GM18517 (cell line): Measurements from ENCODE around the gene BCL2L11.

ENCODE experiments used
- ATAC-seq: cut with Tn5 transposase; IDR thresholded peaks from one replicate; pipeline ENCODE4 v1.9.1; 2021; ENCODE audit warnings: mild to moderate bottlenecking, moderate library complexity; ENCODE audit not compliant: unreplicated experiment

BCL2L11 gene

DNA sequence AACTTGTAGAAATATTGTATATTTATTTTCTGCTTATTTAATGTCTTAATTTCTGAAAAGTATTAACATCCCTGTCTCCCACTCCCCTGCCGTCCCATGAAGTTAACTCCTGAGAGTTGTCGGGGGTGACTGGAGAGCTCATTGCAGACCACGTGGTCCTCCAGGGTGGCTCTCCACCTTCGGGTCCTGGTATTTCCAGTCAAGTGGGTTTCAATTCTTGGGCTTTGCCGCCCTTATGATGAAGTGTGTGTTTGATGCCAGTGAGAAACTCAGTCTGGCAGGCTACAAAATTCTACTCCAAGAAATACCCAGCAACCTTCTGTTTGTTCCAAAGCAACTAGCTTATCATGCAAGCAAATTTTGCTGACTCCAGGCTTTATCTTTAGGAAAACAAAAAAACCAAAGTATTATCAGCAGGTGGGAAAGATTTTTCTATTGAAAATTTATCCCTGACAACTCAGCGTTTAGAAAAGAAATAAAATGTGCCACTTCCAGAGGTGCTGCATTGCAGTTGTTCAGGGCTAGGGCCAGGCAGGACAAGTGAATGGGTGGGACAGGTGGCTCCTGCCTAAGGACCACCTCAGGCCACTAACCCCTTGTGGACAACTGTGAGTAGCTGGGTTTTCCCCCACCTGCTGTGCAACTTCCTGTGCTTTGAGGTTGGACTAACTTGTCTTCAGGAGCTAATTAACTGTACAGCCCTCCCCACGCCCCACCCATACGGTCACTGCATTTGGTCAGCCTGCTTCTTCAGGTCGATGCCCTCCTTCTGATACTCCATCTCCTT, 46.6 kb downstream of the BCL2L11 start:
- ATAC-seq, result no peak

DNA sequence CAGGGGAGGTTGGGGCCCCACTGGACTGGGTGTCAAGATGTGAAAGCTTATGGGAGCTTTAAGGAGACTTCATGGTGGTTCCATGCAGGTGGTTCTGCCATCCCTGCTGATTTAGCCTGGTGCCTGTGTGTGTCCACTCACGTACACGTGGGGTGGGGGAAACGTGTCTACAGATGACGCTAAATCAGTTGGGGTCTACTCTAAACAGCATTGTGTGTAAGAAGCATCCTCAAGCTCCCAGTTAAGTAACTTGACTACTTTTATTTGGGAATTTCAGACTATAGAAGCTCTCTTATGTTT, 47.1 kb downstream of the BCL2L11 start:
- no peak for ATAC-seq

DNA sequence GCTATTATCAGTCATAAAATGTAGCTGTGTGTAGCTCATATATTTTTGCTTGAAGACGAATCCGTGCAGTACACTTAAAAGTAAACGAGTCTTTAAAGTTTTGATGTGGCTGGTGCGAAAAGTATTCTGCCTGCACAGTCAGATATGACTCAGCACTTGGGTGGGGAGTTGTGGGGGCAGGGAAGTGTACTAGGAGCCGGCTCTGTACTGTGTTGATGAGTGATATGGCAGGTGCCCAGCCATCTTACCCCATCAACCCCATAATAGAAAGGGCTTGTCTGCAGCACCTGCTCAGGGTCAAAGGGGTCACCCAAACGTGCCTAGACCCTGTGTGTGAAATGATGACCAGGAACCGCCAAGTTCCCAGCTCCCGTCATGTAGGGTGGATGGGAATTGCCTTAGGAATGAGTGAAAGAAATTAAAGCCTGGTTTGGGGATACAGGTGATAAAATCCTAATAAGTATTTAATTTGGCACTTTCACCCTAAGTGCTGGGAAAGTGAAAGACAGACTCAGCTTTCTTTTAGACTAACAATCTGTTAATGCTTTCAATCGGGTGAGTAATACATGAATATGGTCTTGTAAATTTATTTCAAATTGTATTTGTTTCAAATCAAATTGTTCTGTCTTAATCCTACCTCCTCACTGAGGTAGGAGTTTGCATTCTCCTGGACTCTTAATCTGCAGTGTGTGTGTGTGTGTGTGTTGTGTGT, 48.0 kb downstream of the BCL2L11 start:
- peak; percentile 73 for ATAC-seq

DNA sequence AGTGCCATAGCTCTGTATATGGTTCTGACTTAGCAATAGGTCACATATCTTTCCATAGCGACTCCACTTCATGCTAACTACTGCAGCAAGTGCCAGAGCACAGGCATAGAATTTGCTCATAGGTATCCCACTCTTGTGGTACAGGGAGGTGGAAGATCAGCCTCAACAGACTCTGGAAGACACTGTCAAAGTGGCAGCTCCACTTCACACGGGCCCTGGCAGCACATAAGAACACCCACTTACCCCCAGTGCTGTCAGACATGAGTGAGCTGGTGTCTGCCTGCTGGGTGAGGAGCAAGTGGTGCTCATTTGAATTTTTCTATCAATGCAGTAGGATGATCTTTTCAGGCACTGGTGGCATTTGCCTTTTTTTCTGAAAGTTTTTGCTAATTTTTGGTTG, 48.6 kb downstream of the BCL2L11 start:
- ATAC-seq, result no peak

DNA sequence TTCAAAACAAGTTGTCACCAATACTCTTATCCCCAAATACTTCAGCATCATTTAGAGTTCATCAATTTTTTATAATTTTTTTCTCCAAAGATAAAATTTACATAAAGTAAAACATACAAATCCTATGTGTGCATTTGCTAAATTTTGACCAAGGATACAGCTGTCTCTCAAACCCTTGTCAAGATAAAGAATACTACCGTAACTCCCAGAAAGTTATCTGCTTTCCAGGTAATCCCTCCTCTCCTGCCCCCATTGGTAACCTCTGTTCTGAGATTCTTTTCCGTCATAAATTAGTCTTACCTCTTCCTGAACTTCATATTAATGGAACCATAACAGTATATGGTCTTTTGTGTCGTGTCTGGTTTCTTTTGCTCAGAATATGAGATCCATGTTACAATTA, 49.2 kb downstream of the BCL2L11 start:
- no peak for ATAC-seq

DNA sequence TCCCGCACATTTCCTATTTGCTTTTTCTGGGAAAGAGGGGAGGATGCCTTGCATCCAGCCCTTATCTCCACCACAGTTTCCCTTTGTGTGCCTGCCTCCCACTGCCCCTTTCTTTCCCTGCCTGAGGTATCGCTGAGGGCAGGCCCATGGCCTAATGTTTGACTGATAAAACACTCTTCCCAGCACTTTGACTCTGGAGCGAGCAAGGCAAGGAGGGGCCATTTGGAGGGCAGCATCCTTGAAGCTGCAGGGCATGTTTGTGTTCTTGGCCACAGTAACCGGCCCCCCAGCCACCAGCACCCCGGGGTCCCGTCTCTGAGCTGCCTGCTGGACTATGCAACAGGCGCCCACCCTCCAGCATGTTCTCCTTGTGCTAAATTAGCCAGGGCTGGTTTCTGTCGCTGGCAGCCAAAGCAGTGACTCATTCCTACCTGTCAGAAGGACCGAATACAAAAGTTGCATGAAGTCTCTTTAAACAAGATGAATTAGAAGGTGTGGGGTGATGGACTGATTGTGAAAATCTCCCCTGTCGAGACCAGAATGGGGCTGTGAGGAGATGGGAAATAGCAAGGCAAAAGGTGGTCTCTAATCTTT, 50.7 kb downstream of the BCL2L11 start:
- no peak for ATAC-seq

DNA sequence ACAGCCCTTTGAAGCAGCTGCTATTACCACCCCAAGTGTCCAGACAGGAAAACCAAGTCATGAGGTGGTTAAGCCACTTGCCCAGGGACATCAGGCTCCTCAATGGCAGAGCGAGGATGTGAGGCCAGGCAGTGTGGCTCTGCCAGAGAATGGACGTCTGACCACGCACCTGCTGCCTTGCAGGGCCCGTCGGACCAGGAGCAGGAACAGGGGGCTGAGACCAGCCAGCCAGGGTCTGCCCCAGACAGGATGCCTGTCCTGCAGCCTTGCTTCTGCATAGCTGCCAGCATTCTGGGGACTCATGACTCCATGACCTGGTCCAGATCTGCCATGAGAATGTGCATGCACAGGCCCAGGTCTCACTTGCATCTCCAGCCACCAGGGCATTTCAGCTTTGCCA, 52.0 kb downstream of the BCL2L11 start:
- ATAC-seq, result no peak

DNA sequence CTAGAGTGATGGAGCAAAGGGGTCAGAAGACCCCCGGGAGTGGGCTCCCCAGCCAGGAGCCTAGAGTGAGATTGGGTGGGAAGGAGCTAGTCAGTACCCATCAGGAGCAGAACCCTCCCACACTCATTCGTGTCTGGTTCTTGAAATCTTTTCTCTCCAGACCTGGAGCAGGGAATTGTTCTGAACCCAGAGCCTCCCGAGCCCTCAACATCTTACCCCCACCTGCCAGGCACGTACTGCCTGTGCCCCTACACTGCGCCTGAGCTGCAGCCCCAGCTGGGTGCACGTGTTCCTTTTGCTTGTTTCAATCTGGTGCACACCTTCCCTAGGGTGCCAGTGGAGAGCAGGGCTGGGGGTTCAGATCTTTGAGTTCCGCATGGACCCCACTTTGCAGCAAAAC, 52.6 kb downstream of the BCL2L11 start:
- ATAC-seq, result no peak

DNA sequence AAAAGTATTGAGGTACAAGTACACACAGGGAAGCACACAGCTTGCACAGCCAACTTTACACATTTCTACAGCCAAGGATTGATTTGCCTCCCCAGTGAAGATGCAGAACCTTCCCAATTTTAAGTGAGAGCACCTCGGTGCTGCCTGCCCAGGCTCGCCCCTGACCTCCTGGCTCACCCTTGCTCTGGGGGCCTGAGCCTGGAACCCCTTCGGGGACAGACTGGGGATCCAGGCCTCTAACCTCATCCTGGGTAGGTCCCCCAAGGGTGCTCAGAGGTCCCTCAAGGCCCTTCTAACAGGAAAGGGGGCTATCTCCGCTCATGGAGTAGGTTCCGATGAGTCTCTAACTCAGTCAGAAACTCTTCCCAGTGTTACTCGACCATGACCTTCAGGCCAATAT, 53.1 kb downstream of the BCL2L11 start:
- no peak for ATAC-seq

DNA sequence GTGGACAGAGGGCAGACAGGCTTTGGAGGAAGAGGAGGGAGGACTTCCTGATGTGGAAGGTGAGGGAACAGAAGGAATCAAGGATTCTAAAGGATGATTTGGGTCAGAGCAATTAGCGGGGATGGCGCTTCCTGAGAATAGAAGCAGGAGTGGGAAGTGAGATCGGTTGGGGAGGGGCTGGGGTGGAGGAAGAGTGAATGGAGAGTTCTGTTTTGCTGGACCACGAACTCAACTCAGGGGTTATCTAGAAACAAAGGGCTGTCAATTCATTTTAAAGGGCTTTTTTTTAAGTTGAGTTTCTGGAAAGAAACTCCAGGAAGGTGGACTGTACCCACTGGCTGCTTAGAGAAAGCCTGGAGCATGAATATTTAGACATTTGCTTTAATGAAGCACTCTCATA, 54.9 kb downstream of the BCL2L11 start:
- no peak for ATAC-seq

DNA sequence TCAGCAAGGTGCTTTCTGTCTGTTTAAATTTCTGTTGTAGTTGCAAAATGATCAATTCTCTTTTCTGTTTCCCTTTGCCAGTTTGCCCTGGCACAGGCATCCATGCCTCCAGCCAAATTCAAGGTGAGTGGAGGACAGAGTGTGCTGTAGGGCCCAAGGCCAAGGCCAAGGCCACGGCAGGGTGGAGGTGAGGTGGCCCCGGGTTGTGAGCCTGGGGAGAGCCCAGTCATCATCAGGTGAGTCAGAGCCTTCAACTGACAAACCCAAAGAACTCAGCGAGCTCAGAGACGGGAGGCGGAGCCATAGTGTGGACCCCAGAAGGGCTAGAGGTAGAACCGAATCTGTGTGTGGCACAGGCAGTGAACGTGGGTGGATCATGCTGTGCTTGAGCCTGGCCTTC, 55.7 kb downstream of the BCL2L11 start:
- no peak for ATAC-seq

DNA sequence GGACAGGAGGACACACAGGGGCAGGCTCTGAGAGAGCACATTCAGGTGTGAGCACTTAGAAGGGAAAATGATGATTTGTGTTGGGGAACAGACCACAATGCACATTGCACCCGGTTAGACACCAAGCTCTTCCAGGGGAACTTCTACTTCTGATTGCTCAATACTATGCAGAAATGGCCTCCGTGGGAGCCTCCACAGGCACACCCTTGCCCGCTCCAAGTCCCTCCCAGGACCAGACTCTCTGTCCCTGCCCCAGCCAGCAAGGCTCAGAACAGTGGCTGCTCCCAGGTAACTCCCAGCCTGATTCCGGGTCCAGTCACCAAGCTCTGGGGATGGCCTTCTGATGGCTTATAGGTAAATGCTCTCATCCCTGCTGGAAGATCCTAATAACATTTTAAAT, 56.2 kb downstream of the BCL2L11 start:
- no peak for ATAC-seq

DNA sequence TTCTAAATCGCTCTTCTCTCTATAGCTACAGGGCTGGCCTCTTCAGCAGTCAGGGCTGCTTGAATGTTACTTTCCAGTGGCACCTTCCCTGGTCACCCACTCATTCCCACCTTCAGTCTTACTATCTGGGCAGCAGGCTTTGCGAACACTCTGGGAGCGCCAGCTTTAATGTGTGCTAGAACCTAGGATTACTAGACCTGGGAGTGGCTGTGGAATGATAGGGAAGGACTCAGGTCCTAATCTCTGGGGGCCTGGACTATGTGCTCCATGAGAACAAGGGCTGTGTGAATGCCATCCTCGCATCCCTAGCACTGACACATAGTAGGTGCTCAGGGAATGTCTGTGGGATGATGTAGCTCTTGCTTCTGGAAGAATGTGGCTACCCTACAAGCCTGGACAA, 57.6 kb downstream of the BCL2L11 start:
- no peak for ATAC-seq

DNA sequence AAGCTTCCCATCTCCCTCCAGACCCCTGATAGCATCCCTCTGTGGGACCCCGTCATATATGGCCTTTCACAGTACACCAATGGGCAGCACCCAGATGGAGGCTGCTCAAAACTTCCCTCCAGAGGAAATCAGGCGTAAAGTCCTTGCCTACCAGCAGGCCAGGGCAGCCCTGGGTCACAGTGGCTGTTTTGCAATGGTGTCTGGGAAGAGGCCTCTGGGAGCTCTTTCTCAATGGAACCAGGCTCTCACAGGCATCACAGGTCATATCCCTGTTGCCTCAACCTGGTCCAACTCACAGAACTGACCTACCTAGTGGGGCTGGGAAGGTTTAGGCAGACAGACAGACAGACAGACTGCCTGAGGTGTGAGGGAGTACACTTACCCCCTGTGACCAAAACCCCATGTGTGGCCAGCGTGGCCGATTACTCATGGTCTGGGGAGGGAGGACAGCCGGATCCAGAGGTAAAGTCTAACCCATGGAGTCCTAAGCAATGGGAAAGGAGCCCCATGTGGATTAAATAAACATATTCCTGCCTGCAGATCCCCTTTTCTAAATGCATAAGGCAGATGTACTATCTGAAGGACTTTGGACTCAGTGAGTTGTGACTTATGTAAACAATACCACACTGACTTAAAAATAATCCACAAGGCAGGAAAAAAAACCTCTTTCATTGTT, 58.2 kb downstream of the BCL2L11 start:
- ATAC-seq, result no peak

DNA sequence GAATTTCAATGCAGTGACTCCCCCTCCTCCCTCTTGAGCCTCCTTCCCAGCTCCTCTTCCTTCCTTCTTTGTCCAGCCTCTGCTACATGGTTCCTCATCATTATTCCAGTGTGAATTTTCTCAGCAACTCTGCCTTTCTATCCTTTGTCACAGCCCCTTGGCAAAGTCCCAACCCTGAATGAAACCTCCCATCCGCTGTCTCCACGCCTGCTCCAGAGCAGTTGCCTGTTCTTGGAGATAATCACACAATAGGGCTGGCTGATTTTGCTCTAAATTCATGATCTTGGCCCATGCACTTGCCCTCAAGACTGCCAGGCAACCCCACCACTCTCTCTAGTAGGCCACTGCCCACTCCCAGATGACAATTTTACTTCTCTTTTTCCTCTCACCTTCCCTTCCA, 61.4 kb downstream of the BCL2L11 start:
- no peak for ATAC-seq

DNA sequence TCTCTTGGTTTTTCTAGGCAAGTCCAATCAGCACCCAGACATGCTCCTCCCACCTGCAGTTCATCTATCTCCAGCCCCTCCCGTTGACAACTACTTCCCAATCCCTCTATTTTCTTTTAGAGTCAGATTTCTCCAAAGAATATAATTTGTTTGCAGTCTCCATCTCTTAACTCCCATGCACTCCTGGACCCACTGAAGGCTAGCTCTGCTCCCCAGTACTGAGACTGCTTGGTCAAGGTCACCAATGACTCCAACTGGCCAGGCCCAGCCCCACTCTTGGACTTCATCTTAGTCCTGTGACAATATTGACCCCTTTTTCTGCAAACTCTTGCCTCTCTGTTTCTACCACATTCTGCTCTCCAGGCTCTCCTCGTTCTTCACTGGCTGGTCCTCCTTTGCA, 62.0 kb downstream of the BCL2L11 start:
- ATAC-seq, result no peak

DNA sequence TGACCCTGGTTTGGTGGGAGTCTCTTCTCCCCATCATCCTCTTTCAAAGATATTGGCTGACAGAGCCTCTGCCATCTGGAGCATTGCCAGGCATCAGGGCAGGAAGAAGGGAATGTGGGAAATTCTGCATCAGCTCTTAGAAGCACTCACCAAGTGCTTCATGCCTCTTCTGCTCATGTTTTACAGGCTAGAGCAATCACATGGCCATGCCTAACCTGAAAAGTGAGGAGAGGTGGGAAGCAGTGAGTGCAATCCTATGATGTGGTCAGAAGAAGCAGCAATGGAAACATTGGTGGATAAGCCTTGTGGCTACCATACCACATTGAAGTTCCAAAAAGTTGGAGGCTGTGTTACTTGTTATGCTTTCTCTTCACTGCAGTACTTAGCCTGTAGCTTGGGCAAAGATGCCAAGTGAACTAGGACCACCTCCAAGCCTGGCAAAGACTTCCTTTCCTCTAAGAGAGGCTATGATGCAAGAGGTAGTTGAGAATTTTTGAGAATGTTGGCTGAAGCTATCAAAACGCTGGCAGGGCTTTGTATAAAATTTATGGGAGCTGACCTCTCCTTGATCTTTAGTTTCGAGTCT, 64.1 kb downstream of the BCL2L11 start:
- no peak for ATAC-seq

DNA sequence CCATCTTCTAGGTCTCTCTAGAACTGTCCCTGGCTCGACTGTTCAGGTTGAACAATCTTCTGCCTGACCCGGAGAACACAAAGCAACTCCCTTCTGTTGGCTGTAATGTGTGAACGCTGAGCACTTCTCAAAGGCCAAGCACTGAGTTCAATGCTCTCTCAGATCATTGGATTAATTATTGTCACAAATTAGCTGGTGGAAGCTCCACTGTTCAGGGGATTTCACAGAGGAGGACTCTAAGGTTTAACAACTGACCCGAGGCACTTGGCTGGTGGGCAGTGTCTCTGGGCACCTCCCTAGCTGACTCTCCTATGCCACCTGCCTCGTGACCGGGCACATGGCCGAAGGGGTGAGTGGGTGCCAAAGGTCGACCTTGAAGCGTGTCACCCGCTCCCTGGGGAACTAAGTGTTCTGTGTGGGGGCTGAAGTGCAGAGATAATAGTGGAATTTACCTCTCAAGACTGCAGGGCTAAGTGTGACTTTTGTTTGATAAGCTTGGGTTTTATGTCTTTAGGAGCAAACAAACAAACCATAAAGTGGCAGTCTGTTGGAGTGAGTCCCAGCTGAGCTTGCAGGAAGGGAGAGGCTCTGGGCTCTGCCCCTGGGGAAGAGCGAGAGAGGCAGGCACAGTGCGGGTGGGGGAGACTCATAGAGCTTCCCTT, 64.8 kb downstream of the BCL2L11 start:
- no peak for ATAC-seq

DNA sequence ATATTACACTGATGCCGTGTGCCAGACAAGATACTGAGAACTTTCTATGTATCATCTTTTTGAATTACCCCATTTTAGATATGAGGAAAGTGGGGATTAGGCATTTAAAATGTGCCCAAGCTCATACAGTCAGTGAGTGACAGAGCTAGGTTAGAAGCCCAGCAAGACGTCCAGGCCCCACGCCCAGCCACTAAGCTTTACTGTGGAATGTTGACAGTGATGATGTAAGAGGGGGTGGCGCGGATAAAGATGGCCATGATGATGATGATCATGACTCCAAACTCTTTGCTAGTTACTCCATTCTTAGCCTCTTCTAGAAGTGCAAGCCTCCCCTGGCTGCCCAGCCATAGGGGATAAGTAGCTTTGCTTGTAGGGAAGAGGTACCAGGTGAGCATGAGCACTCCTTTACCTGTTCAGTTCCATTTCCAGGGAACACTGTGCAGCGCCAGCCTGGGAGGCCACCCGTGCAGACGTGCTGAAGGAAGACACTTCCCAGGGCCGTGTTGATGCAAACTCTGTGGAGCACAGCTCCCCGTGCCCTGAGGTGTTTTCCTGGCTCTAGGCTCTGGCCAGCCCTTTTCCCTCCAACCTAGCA, 65.5 kb downstream of the BCL2L11 start:
- no peak for ATAC-seq

DNA sequence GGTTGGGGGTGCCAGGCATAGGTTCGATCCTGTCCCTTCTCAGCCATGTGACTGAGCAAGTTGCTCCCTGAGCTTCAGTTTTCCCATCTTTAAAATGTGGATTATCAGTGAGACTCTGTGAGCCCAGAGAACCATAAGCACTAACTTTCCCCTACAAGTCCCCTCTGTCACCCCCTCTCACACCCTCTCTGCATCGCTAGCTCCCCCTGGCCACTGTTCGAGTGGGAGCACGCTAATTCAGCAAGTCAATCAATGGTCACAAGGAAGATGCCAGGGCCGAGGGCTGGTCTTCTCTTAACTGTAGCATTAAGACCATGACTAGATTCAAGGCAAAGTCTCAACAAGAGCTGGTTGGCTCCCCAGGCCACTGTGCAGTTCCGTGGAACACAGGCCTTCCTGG, 66.2 kb downstream of the BCL2L11 start:
- ATAC-seq, result no peak

DNA sequence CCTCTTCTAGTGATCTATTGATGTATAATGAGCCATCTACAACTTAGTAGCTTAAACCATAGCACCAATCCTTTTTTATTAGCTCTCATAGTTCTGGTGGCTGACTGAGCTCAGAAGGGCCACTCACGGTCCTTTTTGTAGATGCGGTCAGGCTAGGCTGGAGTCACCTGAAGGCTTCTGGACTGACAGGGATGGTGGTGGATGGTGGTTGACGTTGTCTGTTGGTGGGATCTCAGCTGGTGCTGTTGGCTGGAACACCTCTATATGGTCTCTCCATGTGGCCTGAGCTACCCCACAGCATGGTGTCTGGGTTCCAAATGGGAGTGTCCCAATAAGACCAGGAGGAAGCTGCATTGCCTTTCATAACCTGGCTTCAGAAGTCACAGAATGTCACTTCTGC, 68.0 kb downstream of the BCL2L11 start:
- ATAC-seq, result no peak
